Effector CD8-positive, alpha-beta T cell (primary cell): ENCODE results near the gene TFF1.

ENCODE experiments used
- DNase-seq: peaks from one replicate; lab custom pipeline; 2025; lab: John Stamatoyannopoulos, UW

The TFF1 gene

GRCh38 chr21:42317826-42318746 lies 48.2 kb downstream of the TFF1 start:
- no peak for DNase-seq

GRCh38 chr21:42317341-42317741 lies 49.0 kb downstream of the TFF1 start:
- no peak for DNase-seq

GRCh38 chr21:42316891-42317290 lies 49.4 kb downstream of the TFF1 start:
- DNase-seq: no peak

GRCh38 chr21:42315296-42315891 lies 50.9 kb downstream of the TFF1 start, which contains the start of gene TFF3:
Gene TFF3 (minus strand): TSS chr21:42315409. CDS start chr21:42315374, 35 bp downstream.
- DNase-seq: no peak

- no peak for DNase-seq
These were observed 51.6 kb downstream of the TFF1 start for GRCh38 chr21:42314616-42315295.

GRCh38 chr21:42313501-42313969 lies 52.8 kb downstream of the TFF1 start:
- no peak for DNase-seq

- no peak for DNase-seq
These were observed 53.7 kb downstream of the TFF1 start for GRCh38 chr21:42312626-42313104.
